ENCODE data around the gene SLC25A4.

GRCh38 chr4:185100423-185100822 is 42.6 kb upstream of the SLC25A4 start:
- TF ChIP-seq CTCF (optimal IDR thresholded peaks at IDR 0.05 in 1 of 3, IDR thresholded peaks at IDR 0.05 in 1 of 3, conservative IDR thresholded peaks at IDR 0.05 in 1 of 3; ENCODE audit: extremely low read depth in 1 of 3, insufficient read depth in 2 of 3, low read length in 3 of 3) (no peak), EZH2 (IDR thresholded peaks at IDR 0.05; ENCODE audit: low read length) (no peak)

Measured in keratinocyte (primary cell).